A549 treated with RU486 at 1 μM for 4 hours (cell line): ENCODE data around the gene SLC35E2B. TPM values are rescaled to one million over a fixed set of nuclear protein-coding genes. Genes with fewer than 3 reads are reported as not detected.

Experiments
- total RNA-seq: library from RNA; stranded (reverse); fragments of 200-300 nt; extraction: Qiagen RNA extraction; gene quantifications from 5 replicates; pipeline ENCODE4 v1.2.3, GENCODE V29; 2022; ENCODE audit warnings: low read depth

The SLC35E2B gene
- 9.1 to 13.6 TPM (median 12.0 TPM) in 5 replicates for total RNA-seq

GRCh38 chr1:1692714-1693647 is at the start of gene SLC35E2B:
Gene SLC35E2B, minus strand, starts transcription at chr1:1692795. Its CDS starts 16,096 bp downstream, at chr1:1676699.

GRCh38 chr1:1724035-1724864 is 31.7 kb upstream of the SLC35E2B start, which contains the start of gene CDK11A:
Gene CDK11A, minus strand, starts transcription at chr1:1724357. Its CDS starts 1,539 bp downstream, at chr1:1722818.

GRCh38 chr1:1658583-1659549 is 33.7 kb downstream of the SLC35E2B start, which contains the start of gene CDK11B:
Gene CDK11B, minus strand, starts transcription at chr1:1659004. Its CDS starts 1,519 bp downstream, at chr1:1657485.

GRCh38 chr1:1631782-1632420 is 60.7 kb downstream of the SLC35E2B start, which contains the start of gene MMP23B:
Gene MMP23B, plus strand, starts transcription at chr1:1632173. Its CDS starts 46 bp downstream, at chr1:1632219.

GRCh38 chr1:1615256-1616044 is 77.1 kb downstream of the SLC35E2B start, which contains the start of gene MIB2:
Gene MIB2, plus strand, starts transcription at chr1:1615500. Its CDS starts 7,953 bp downstream, at chr1:1623453.

Other genes starting within 250 kb of the SLC35E2B start
- gene ATAD3C, start 243.1 kb downstream of the SLC35E2B start, total RNA-seq, result not detected in 5 replicates
- gene ATAD3B, start 221.0 kb downstream of the SLC35E2B start, total RNA-seq, result 1.6 to 3.3 TPM (median 3.2 TPM) in 5 replicates
- 28.2 to 40.1 TPM (median 37.3 TPM) in 5 replicates for gene ATAD3A, start 180.6 kb downstream of the SLC35E2B start, total RNA-seq
- 0.22 to 0.52 TPM (median 0.36 TPM) in 5 replicates for gene TMEM240, start 152.2 kb downstream of the SLC35E2B start, total RNA-seq
- gene SSU72, start 117.9 kb downstream of the SLC35E2B start, total RNA-seq, result 92.5 to 114 TPM (median 109 TPM) in 5 replicates
- 5.2 to 10.5 TPM (median 8.0 TPM) in 5 replicates for gene FNDC10, start 92.7 kb downstream of the SLC35E2B start, total RNA-seq
- 8.3 to 20.2 TPM (median 17.1 TPM) in 5 replicates for gene MIB2, start 77.3 kb downstream of the SLC35E2B start, total RNA-seq
- 0.48 to 1.1 TPM (median 0.51 TPM) in 4 of 5 replicates, not detected in the other for gene MMP23B, start 60.6 kb downstream of the SLC35E2B start, total RNA-seq
- gene CDK11B, start 33.8 kb downstream of the SLC35E2B start, total RNA-seq, result 26.1 to 28.9 TPM (median 26.5 TPM) in 5 replicates
- gene CDK11A, start 31.6 kb upstream of the SLC35E2B start, total RNA-seq, result 18.9 to 23.6 TPM (median 22.9 TPM) in 5 replicates
- gene NADK, start 85.7 kb upstream of the SLC35E2B start, total RNA-seq, result 26.7 to 40.1 TPM (median 38.1 TPM) in 5 replicates
- gene GNB1, start 198.3 kb upstream of the SLC35E2B start, total RNA-seq, result 179 to 201 TPM (median 185 TPM) in 5 replicates
- 0.22 to 0.27 TPM (median 0.25 TPM) in 4 of 5 replicates, not detected in the other for gene CALML6, start 222.5 kb upstream of the SLC35E2B start, total RNA-seq
- 0.30 to 1.0 TPM (median 0.88 TPM) in 5 replicates for gene TMEM52, start 226.5 kb upstream of the SLC35E2B start, total RNA-seq